Ishikawa (cell line): ENCODE data around the gene POLN.

ENCODE experiments used
- CEBPB ChIP-seq: IDR thresholded peaks from 2 replicates; pipeline ENCODE4 v1.6.1; 2012
- CREB1 ChIP-seq: IDR thresholded peaks from 2 replicates; pipeline ENCODE4 v1.6.1; 2012; ENCODE audit warnings: low read depth
- EGR1 ChIP-seq: IDR thresholded peaks from 2 replicates; pipeline ENCODE4 v1.6.1; 2012
- EP300 ChIP-seq: IDR thresholded peaks from 2 replicates; pipeline ENCODE4 v1.6.1; 2012; ENCODE audit warnings: borderline replicate concordance
- FOXM1 ChIP-seq: IDR thresholded peaks from 2 replicates; pipeline ENCODE4 v1.6.1; 2012; ENCODE audit warnings: low read depth, borderline replicate concordance
- MAX ChIP-seq: IDR thresholded peaks from 2 replicates; pipeline ENCODE4 v1.6.1; 2012
- NFIC ChIP-seq: IDR thresholded peaks from 2 replicates; pipeline ENCODE4 v1.6.1; 2012
- RAD21 ChIP-seq: IDR thresholded peaks from 2 replicates; pipeline ENCODE4 v1.6.1; 2012; ENCODE audit warnings: low read depth
- REST ChIP-seq: IDR thresholded peaks from 2 replicates; pipeline ENCODE4 v1.6.1; 2012; ENCODE audit warnings: low read depth, mild to moderate bottlenecking
- TAF1 ChIP-seq: IDR thresholded peaks from 2 replicates; pipeline ENCODE4 v1.6.1; 2012; ENCODE audit warnings: low read depth, mild to moderate bottlenecking
- TCF12 ChIP-seq: IDR thresholded peaks from 2 replicates; pipeline ENCODE4 v1.6.1; 2012; ENCODE audit warnings: low read depth
- TEAD4 ChIP-seq: IDR thresholded peaks from 2 replicates; pipeline ENCODE4 v1.6.1; 2012
- USF1 ChIP-seq: IDR thresholded peaks from 2 replicates; pipeline ENCODE4 v1.6.1; 2012
- YY1 ChIP-seq: IDR thresholded peaks from 2 replicates; pipeline ENCODE4 v1.6.1; 2012; ENCODE audit warnings: low read depth
- ZBTB7A ChIP-seq: IDR thresholded peaks from 2 replicates; pipeline ENCODE4 v1.6.1; 2012; ENCODE audit warnings: low read depth

Gene POLN

GRCh38 chr4:2289955-2290333, 48.0 kb upstream of the POLN start:
- TF ChIP-seq TCF12: no peak
- TF ChIP-seq EP300: no peak
- TF ChIP-seq YY1: no peak
- no peak for TF ChIP-seq ZBTB7A
- TF ChIP-seq CREB1: no peak
- TF ChIP-seq RAD21: no peak
- no peak for TF ChIP-seq CEBPB
- TF ChIP-seq MAX: no peak
- TF ChIP-seq USF1: no peak
- no peak for TF ChIP-seq FOXM1
- no peak for TF ChIP-seq NFIC
- TF ChIP-seq TEAD4: no peak
- TF ChIP-seq EGR1: no peak
- no peak for TF ChIP-seq REST
- no peak for TF ChIP-seq TAF1

- TF ChIP-seq MAX (no peak), REST (no peak), TEAD4 (no peak), ZBTB7A (no peak), EGR1 (no peak), FOXM1 (no peak), EP300 (no peak), USF1 (no peak), TCF12 (no peak)
Measured at GRCh38 chr4:2289311-2289954, 47.5 kb upstream of the POLN start.

- TF ChIP-seq TCF12 (no peak), EGR1 (no peak), TAF1 (no peak), TEAD4 (no peak), USF1 (no peak), CEBPB (no peak), NFIC (no peak), EP300 (no peak), RAD21 (no peak), FOXM1 (no peak), ZBTB7A (no peak), YY1 (no peak), REST (no peak), MAX (no peak), CREB1 (no peak)
Measured at GRCh38 chr4:2288051-2288541, 46.2 kb upstream of the POLN start.

- no peak for TF ChIP-seq TCF12
- TF ChIP-seq REST: no peak
- no peak for TF ChIP-seq CREB1
- no peak for TF ChIP-seq USF1
- no peak for TF ChIP-seq EGR1
- TF ChIP-seq YY1: no peak
- no peak for TF ChIP-seq ZBTB7A
- TF ChIP-seq FOXM1: no peak
- TF ChIP-seq MAX: no peak
- TF ChIP-seq EP300: no peak
- TF ChIP-seq TAF1: no peak
- no peak for TF ChIP-seq NFIC
- TF ChIP-seq TEAD4: no peak
- TF ChIP-seq CEBPB: no peak
- no peak for TF ChIP-seq RAD21
Measured at GRCh38 chr4:2287594-2287915, 45.6 kb upstream of the POLN start.
